T-cell (primary cell): ENCODE results near the gene RANBP17. TPM values are rescaled to one million over a fixed set of nuclear protein-coding genes. Genes with fewer than 3 reads are reported as not detected.

Source experiments
- ATAC-seq, 4 experiments: fragments of 200-7000 bp in 3 of 4; fragments of 150-1000 bp in 1 of 4; cut with Tn5 transposase; replicated peaks in 1 of 4; 1 replicate in 3 of 4; 2 replicates in 1 of 4; pipeline ENCODE4 v1.10.0; 2021; ENCODE audit warnings: moderate library complexity in 3 of 4, mild to moderate bottlenecking in 2 of 4, moderate number of reproducible peaks in 1 of 4
- CTCF ChIA-PET, 2 donors: fragments of 300-600 bp; sonication (Branson Sonifier 250); formaldehyde crosslinking; loops; one replicate each; lab custom pipeline; 2022; ENCODE audit warnings: antibody characterized with exemption in 2 of 2; lab: Charles Lee
- POLR2A ChIA-PET, 2 donors: fragments of 300-600 bp; sonication (Branson Sonifier 250); formaldehyde crosslinking; loops; one replicate each; lab custom pipeline; 2022; ENCODE audit warnings: antibody characterized with exemption in 2 of 2; lab: Charles Lee
- DNase-seq, 35 experiments: peaks; one replicate each; pipeline versions ENCODE4 v3.0.0 to v3.0.0-alpha.2; 2013 to 2023
- H3K27ac ChIP-seq: one replicate; pipeline ENCODE4 v1.5.1; 2013; ENCODE audit warnings: low read length
- H3K27me3 ChIP-seq, 2 experiments: replicated peaks in 1 of 2; 1 replicate in 1 of 2; 2 replicates in 1 of 2; pipeline versions ENCODE4 v1.6.1 to v1.7.0; 2013; ENCODE audit warnings: low read length in 1 of 2, mixed read lengths in 1 of 2; ENCODE audit not compliant: control insufficient read depth in 2 of 2, insufficient read depth in 2 of 2; ENCODE audit errors: extremely low read depth in 1 of 2
- H3K36me3 ChIP-seq, 2 donors: 1 replicate in 1 of 2; 2 replicates in 1 of 2; pipeline versions ENCODE4 v1.6.1 to v1.7.0; 2013; ENCODE audit warnings: low read length in 1 of 2; ENCODE audit not compliant: control insufficient read depth in 2 of 2, insufficient read depth in 1 of 2; ENCODE audit errors: extremely low read depth in 1 of 2
- H3K4me1 ChIP-seq, 2 experiments: 1 replicate in 1 of 2; 2 replicates in 1 of 2; pipeline versions ENCODE4 v1.6.1 to v1.7.0; 2013; ENCODE audit warnings: low read length in 2 of 2, mixed read lengths in 1 of 2; ENCODE audit not compliant: insufficient read depth in 2 of 2, control insufficient read depth in 1 of 2; ENCODE audit errors: extremely low read depth in 1 of 2
- H3K4me3 ChIP-seq, 2 donors: 1 replicate in 1 of 2; 2 replicates in 1 of 2; pipeline versions ENCODE4 v1.5.1 to v1.7.0; 2013; ENCODE audit warnings: mild to moderate bottlenecking in 2 of 2, low read length in 1 of 2, moderate library complexity in 1 of 2; ENCODE audit not compliant: control insufficient read depth in 1 of 2; ENCODE audit errors: extremely low read depth in 1 of 2
- H3K9me3 ChIP-seq: 2 replicates; pipeline ENCODE4 v1.7.0; 2013
- H3K27ac Mint-ChIP-seq, 2 donors: one replicate each; pipeline ENCODE4 v1.8.0; 2020 to 2021; ENCODE audit warnings: mild to moderate bottlenecking in 2 of 2, mixed read lengths in 2 of 2
- H3K27me3 Mint-ChIP-seq, 2 donors: one replicate each; pipeline ENCODE4 v1.8.0; 2021 to 2022; ENCODE audit warnings: mixed read lengths in 2 of 2
- H3K36me3 Mint-ChIP-seq: one replicate; pipeline ENCODE4 v1.8.0; 2021; ENCODE audit warnings: mixed read lengths
- H3K4me1 Mint-ChIP-seq, 3 donors: one replicate each; pipeline ENCODE4 v1.8.0; 2020 to 2022; ENCODE audit warnings: mixed read lengths in 3 of 3, mild to moderate bottlenecking in 1 of 3
- H3K4me3 Mint-ChIP-seq, 3 donors: one replicate each; pipeline ENCODE4 v1.8.0; 2020 to 2022; ENCODE audit warnings: mild to moderate bottlenecking in 3 of 3, mixed read lengths in 3 of 3, moderate library complexity in 3 of 3
- H3K9me3 Mint-ChIP-seq, 3 donors: one replicate each; pipeline ENCODE4 v1.8.0; 2020 to 2022; ENCODE audit warnings: mixed read lengths in 3 of 3
- WGBS: methylation state at CpG from one replicate; pipeline ENCODE4 v1.1.5; 2013; ENCODE audit warnings: missing lambda C conversion rate; ENCODE audit not compliant: insufficient coverage; 5-methylcytosine and 5-hydroxymethylcytosine counted together
- total RNA-seq, 35 experiments: library from RNA in 6 of 35; stranded (reverse) in 6 of 35; fragments of 120-200 nt in 1 of 35; gene quantifications; one replicate each; pipeline versions ENCODE4 v1.2.1 to v1.2.4 and lab custom pipeline; 2013 to 2026

RANBP17 gene
- total RNA-seq, 5 donors from 2014 or later (not counting 1 experiment from before 2014, with no cell fraction given), result 0.41 to 0.62 (median 0.58) TPM; not detected in 2

DNA sequence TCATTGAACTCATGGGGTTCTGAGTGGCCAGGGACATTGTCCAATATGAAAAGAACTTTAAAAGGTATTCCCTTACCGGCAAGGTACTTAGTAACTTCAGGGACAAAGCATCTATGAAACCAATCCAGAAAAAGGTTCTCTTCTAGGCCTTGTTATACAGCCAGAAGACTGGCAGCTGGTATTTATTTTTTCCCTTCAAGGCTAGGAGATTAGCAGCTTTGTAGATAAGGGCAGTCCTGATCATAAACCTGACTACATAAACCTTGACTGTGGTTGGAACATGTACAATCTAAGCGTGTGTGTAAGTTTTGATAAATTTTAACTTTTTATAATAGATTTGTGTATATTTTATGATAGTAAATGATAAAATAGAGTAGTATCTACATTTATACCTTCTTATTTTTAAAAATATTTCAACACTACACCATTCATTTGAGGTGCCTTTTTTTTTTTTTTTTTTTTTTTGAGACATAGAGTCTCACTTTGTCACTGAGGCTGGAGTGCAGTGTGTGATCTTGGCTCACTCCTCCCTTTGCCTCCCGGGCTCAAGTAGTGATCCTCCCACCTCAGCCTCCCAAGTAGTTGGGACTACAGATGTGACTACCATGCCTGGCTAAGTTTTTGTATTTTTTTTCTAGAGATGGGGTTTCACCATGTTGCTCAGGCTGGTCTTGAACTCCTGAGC is 24.5 kb downstream of the RANBP17 start:
- Histone ChIP-seq H3K4me1 (no peaks in the 10 kb centered on the region), H3K36me3 (no peaks in the 10 kb centered on the region), H3K9me3 (no peaks in the 10 kb centered on the region), H3K27ac (no peak overlapping the region), H3K27me3 (no peaks in the 10 kb centered on the region), H3K4me3 (no peak overlapping the region)
- WGBS, result 83% methylated on average over 1 of the region's 3 CpGs
- CTCF ChIA-PET, result no interaction called here
- H3K27ac Mint-ChIP-seq, result no peak overlapping the region
- H3K4me3 Mint-ChIP-seq, result no peak overlapping the region
- POLR2A ChIA-PET, result no interaction called here
- DNase-seq (no peak), ATAC-seq (no peak)
- H3K9me3 Mint-ChIP-seq, result no peaks in the 10 kb centered on the region
- no peaks in the 10 kb centered on the region for H3K36me3 Mint-ChIP-seq
- no peaks in the 10 kb centered on the region for H3K4me1 Mint-ChIP-seq
- H3K27me3 Mint-ChIP-seq, result peaks cover 2 to 5% of the 10 kb centered on the region in 2 donors

DNA sequence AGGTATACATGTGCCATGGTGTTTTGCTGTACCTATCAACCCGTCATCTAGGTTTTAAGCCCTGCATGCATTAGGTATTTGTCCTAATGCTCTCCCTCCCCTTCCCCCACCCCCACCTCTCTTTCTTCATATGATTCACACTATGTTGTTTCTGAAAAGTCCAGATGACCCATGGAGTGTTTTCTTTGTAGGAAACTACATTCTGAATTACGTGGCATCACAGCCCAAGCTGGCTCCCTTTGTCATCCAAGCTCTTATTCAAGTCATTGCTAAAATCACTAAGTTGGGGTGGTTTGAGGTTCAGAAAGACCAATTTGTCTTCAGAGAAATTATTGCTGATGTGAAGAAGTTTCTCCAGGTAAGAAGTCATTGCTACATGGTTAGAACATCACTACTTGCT is 30.4 kb downstream of the RANBP17 start:
- no peak overlapping the region for H3K4me3 ChIP-seq
- H3K36me3 Mint-ChIP-seq, result no peaks in the 10 kb centered on the region
- H3K36me3 ChIP-seq, result no peaks in the 10 kb centered on the region
- no peak overlapping the region for H3K27ac ChIP-seq
- H3K4me3 Mint-ChIP-seq, result no peak overlapping the region
- no peaks in the 10 kb centered on the region for H3K4me1 Mint-ChIP-seq
- CTCF ChIA-PET, result interaction anchor here in 1 of 2 donors (0.7 kb wide), 1 partner anchor 13 kb away, joined by 3 read pairs; no protein-coding TSS in a partner anchor
- no peaks in the 10 kb centered on the region for H3K9me3 ChIP-seq
- H3K27ac Mint-ChIP-seq, result no peak overlapping the region
- ATAC-seq (no peak), DNase-seq (no peak)
- H3K9me3 Mint-ChIP-seq, result no peaks in the 10 kb centered on the region
- POLR2A ChIA-PET, result no interaction called here
- WGBS, result no CpG with 5 or more reads among the region's 2 CpGs
- peaks cover 2 to 5% of the 10 kb centered on the region in 2 donors for H3K27me3 Mint-ChIP-seq
- no peaks in the 10 kb centered on the region for H3K27me3 ChIP-seq
- no peaks in the 10 kb centered on the region for H3K4me1 ChIP-seq

DNA sequence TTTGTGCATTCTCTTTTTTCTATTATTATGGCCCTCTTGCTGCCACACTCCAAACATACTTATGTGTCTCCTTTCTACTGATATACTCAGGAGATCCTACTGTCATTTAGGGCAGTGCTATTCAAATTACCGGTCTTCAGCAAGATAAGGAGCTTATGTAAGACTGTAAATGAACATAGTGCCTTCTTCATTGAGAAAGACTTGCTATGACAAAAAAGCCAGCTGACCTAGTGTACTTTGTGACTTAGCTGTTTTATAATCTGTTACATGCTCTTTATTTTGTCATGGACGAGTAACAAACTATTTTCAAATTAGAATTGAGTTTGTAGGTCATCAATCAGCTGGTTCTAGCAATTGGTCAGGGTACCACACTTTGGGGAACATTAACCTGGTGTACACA is 32.8 kb downstream of the RANBP17 start:
- H3K36me3 Mint-ChIP-seq, result no peaks in the 10 kb centered on the region
- no peak overlapping the region for H3K27ac Mint-ChIP-seq
- no peak overlapping the region for H3K4me3 Mint-ChIP-seq
- CTCF ChIA-PET, result no interaction called here
- no peaks in the 10 kb centered on the region for H3K4me1 Mint-ChIP-seq
- H3K36me3 ChIP-seq, result no peaks in the 10 kb centered on the region
- no peaks in the 10 kb centered on the region for H3K9me3 ChIP-seq
- 45% methylated on average over 1 of the region's 2 CpGs for WGBS
- H3K4me1 ChIP-seq, result no peaks in the 10 kb centered on the region
- POLR2A ChIA-PET, result no interaction called here
- DNase-seq, result no peak
- ATAC-seq, result no peak
- H3K9me3 Mint-ChIP-seq, result no peaks in the 10 kb centered on the region
- no peak overlapping the region for H3K27ac ChIP-seq
- no peaks in the 10 kb centered on the region for H3K27me3 ChIP-seq
- H3K27me3 Mint-ChIP-seq, result peaks cover 0 to 2% of the 10 kb centered on the region in 2 donors
- H3K4me3 ChIP-seq, result no peak overlapping the region

DNA sequence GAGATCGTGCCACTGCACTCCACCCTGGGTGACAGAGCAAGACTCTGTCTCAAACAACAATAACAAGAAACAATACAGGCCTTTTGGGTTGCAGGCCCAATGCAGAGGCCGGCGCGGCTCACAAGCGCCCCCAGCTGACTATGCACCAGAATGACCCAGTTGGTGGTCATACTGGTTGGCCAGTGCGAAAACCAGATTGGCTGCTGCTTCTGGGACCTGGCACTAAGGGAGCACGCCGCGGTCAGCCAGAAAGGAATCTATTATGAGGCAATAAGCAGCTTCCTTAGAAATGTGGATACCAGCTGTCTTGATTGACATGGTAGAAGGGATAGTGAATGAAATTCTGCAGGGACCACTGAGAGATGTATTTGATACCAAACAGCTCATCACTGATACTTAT is 35.0 kb downstream of the RANBP17 start:
- no peak overlapping the region for H3K27ac Mint-ChIP-seq
- H3K27me3 Mint-ChIP-seq, result peaks cover 0 to 2% of the 10 kb centered on the region in 2 donors
- H3K4me3 ChIP-seq, result no peak overlapping the region
- ChIA-PET CTCF (no interaction called here), POLR2A (no interaction called here)
- no peaks in the 10 kb centered on the region for H3K4me1 ChIP-seq
- no peaks in the 10 kb centered on the region for H3K36me3 Mint-ChIP-seq
- peaks cover 0 to 14% (median 9%) of the 10 kb centered on the region in 3 donors for H3K9me3 Mint-ChIP-seq
- no peaks in the 10 kb centered on the region for H3K27me3 ChIP-seq
- H3K4me3 Mint-ChIP-seq, result no peak overlapping the region
- DNase-seq (no peak), ATAC-seq (no peak)
- no peaks in the 10 kb centered on the region for H3K36me3 ChIP-seq
- WGBS, result 93% methylated on average over 9 of the region's 9 CpGs
- no peak overlapping the region for H3K27ac ChIP-seq
- H3K9me3 ChIP-seq, result no peaks in the 10 kb centered on the region
- H3K4me1 Mint-ChIP-seq, result no peaks in the 10 kb centered on the region

DNA sequence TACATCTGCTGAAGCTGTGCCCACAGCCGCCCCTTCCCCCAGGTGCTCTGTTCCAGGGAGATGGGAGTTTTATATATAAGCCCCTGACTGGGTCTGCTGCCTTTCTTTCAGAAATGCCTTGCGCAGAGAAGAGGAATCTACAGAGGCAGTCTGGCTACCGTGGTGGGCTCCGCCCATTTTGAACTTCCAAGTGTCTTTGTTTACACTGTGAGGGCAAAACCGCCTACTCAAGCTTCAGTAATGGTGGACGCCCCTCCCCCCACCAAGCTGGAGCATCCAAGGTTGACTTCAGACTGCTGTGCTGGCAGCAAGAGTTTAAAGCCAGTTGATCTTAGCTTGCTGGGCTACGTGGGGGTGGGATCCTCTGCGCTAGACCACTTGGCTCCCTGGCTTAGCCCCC is 41.3 kb downstream of the RANBP17 start:
- Mint-ChIP-seq H3K27me3 (peaks cover 0 to 3% of the 10 kb centered on the region in 2 donors), H3K4me3 (no peak overlapping the region), H3K4me1 (no peaks in the 10 kb centered on the region), H3K36me3 (no peaks in the 10 kb centered on the region), H3K27ac (no peak overlapping the region), H3K9me3 (peaks cover 0 to 14% (median 14%) of the 10 kb centered on the region in 3 donors)
- Histone ChIP-seq H3K4me3 (no peak overlapping the region), H3K27me3 (peaks cover 0 to 7% of the 10 kb centered on the region in 2 experiments), H3K36me3 (no peaks in the 10 kb centered on the region), H3K9me3 (no peaks in the 10 kb centered on the region), H3K4me1 (no peaks in the 10 kb centered on the region), H3K27ac (no peak overlapping the region)
- DNase-seq (no peak), ATAC-seq (no peak)
- 96% methylated on average over 3 of the region's 8 CpGs for WGBS
- ChIA-PET CTCF (no interaction called here), POLR2A (no interaction called here)

DNA sequence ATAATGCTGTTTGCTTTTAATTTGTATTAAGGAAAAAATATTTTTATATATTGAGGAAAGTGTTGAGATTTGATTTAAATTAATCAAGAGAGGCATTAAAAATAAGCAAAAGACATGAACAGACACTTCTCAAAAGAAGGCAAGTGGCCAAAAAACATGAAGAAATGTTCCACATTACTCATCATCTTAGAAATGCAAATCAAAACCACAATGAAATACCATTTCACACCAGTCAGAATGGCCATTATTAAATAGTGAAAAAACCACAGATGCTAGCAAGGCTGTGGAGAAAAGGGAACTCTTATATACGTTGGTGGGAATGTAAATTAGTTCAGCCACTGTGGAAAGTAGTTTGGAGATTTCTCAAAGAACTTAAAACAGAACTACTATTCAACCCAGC is 45.9 kb downstream of the RANBP17 start:
- Mint-ChIP-seq H3K27ac (no peak overlapping the region), H3K27me3 (no peaks in the 10 kb centered on the region), H3K4me3 (no peak overlapping the region), H3K36me3 (no peaks in the 10 kb centered on the region), H3K4me1 (no peaks in the 10 kb centered on the region), H3K9me3 (no peaks in the 10 kb centered on the region)
- DNase-seq, result no peak
- CTCF ChIA-PET, result no interaction called here
- no peak overlapping the region for H3K4me3 ChIP-seq
- H3K36me3 ChIP-seq, result no peaks in the 10 kb centered on the region
- no peak for ATAC-seq
- peaks cover 0 to 5% of the 10 kb centered on the region in 2 experiments for H3K27me3 ChIP-seq
- POLR2A ChIA-PET, result no interaction called here
- no peaks in the 10 kb centered on the region for H3K4me1 ChIP-seq
- WGBS, result no CpG with 5 or more reads among the region's 1 CpG
- no peak overlapping the region for H3K27ac ChIP-seq
- H3K9me3 ChIP-seq, result no peaks in the 10 kb centered on the region
